Measurements from ENCODE around the gene WNT7A.

DNA sequence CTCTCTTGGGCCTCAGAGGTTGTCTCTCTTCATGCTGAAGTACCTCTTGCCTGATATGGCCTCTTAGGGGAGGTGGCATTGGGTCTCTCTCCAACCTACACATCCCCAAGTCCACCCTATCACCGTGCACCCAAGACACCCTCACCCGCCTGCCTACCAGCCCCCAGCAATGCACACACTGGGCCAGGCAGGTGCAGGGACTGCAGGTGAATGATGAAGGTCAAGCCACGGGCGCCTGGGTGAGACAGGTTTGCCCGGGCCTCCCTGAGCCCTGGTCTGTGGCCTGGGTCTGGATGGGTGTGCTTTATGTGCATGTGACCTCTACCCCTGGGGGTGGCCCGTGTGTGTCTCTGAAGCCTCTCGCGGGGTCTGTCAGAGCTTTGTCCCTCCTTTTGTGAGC is 68.3 kb downstream of the WNT7A start:
- TF ChIP-seq, protein P1, sequence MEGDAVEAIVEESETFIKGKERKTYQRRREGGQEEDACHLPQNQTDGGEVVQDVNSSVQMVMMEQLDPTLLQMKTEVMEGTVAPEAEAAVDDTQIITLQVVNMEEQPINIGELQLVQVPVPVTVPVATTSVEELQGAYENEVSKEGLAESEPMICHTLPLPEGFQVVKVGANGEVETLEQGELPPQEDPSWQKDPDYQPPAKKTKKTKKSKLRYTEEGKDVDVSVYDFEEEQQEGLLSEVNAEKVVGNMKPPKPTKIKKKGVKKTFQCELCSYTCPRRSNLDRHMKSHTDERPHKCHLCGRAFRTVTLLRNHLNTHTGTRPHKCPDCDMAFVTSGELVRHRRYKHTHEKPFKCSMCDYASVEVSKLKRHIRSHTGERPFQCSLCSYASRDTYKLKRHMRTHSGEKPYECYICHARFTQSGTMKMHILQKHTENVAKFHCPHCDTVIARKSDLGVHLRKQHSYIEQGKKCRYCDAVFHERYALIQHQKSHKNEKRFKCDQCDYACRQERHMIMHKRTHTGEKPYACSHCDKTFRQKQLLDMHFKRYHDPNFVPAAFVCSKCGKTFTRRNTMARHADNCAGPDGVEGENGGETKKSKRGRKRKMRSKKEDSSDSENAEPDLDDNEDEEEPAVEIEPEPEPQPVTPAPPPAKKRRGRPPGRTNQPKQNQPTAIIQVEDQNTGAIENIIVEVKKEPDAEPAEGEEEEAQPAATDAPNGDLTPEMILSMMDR (IDR thresholded peaks at IDR 0.05) = no peak
- no peak for TF ChIP-seq EZH2 (IDR thresholded peaks at IDR 0.05)

All from neural progenitor cell (in vitro differentiated cells).